Activated B cell treated with CpG ODN at 0.5 μM for 24 hours (primary cell): ENCODE data around the gene SRGAP2C. TPM values are rescaled to one million over a fixed set of nuclear protein-coding genes. Genes with fewer than 3 reads are reported as not detected.
"Not testable (repeated sequence)": the region's sequence is repeated elsewhere in the genome, so short reads cannot be mapped to it uniquely, and the experiment has no call there.

Experiments
- ATAC-seq: fragments of 200-7000 bp; cut with Tn5 transposase; one replicate; pipeline ENCODE4 v1.10.0; 2021; ENCODE audit warnings: low read depth, mild to moderate bottlenecking, moderate library complexity
- CTCF ChIA-PET: fragments of 350-600 bp; sonication (Branson Sonifier 250); formaldehyde crosslinking; loops from one replicate; lab custom pipeline; 2021; ENCODE audit warnings: antibody characterized with exemption; lab: Charles Lee
- POLR2A ChIA-PET: fragments of 350-600 bp; sonication (Branson Sonifier 250); formaldehyde crosslinking; loops from one replicate; lab custom pipeline; 2021; ENCODE audit warnings: antibody characterized with exemption; lab: Charles Lee
- DNase-seq: peaks from one replicate; pipeline ENCODE4 v3.0.0; 2022
- H3K27ac Mint-ChIP-seq: one replicate; pipeline ENCODE4 v1.8.0; 2020; ENCODE audit warnings: mixed read lengths
- H3K27me3 Mint-ChIP-seq: one replicate; pipeline ENCODE4 v1.8.0; 2021; ENCODE audit warnings: mixed read lengths
- H3K36me3 Mint-ChIP-seq: one replicate; pipeline ENCODE4 v1.8.0; 2021; ENCODE audit warnings: low read depth, mixed read lengths
- H3K4me1 Mint-ChIP-seq: one replicate; pipeline ENCODE4 v1.8.0; 2021; ENCODE audit warnings: mixed read lengths
- H3K4me3 Mint-ChIP-seq: one replicate; pipeline ENCODE4 v1.8.0; 2020; ENCODE audit warnings: mild to moderate bottlenecking, mixed read lengths
- H3K9me3 Mint-ChIP-seq: one replicate; pipeline ENCODE4 v1.8.0; 2020; ENCODE audit warnings: mixed read lengths
- intact Hi-C: fragments of 100-400 bp; cut with micrococcal nuclease; formaldehyde crosslinking; loops from one replicate; pipeline ENCODE4 v1.15.1; 2024
- total RNA-seq: library from RNA; stranded (reverse); gene quantifications from 2 replicates; pipeline ENCODE4 v1.2.3, GENCODE V29; 2022

Gene SRGAP2C
- total RNA-seq, 1 donor from 2014 or later: 23.8 TPM

GRCh38 chr1:121332599-121333562 lies 148.1 kb downstream of the SRGAP2C start:
- H3K4me1 Mint-ChIP-seq, H3K36me3 Mint-ChIP-seq, POLR2A ChIA-PET, intact Hi-C loops, H3K9me3 Mint-ChIP-seq, H3K4me3 Mint-ChIP-seq, CTCF ChIA-PET, DNase-seq, H3K27me3 Mint-ChIP-seq, ATAC-seq, H3K27ac Mint-ChIP-seq: not testable (repeated sequence)

- peak; percentile 88 for ATAC-seq
Observed at GRCh38 chr1:121337958-121338357, 153.2 kb downstream of the SRGAP2C start.

GRCh38 chr1:121339611-121340010 lies 154.8 kb downstream of the SRGAP2C start:
- POLR2A ChIA-PET: not testable (repeated sequence)

More at GRCh38 chr1:121337958-121338357, 153.2 kb downstream of the SRGAP2C start:
- H3K27me3 Mint-ChIP-seq, POLR2A ChIA-PET, CTCF ChIA-PET, H3K9me3 Mint-ChIP-seq, intact Hi-C loops, H3K4me1 Mint-ChIP-seq, H3K36me3 Mint-ChIP-seq, DNase-seq, H3K27ac Mint-ChIP-seq, H3K4me3 Mint-ChIP-seq: not testable (repeated sequence)

GRCh38 chr1:121343311-121343906 lies 158.6 kb downstream of the SRGAP2C start:
- H3K4me3 Mint-ChIP-seq, POLR2A ChIA-PET, H3K9me3 Mint-ChIP-seq, H3K27me3 Mint-ChIP-seq, H3K27ac Mint-ChIP-seq, DNase-seq, H3K4me1 Mint-ChIP-seq, ATAC-seq, CTCF ChIA-PET, intact Hi-C loops, H3K36me3 Mint-ChIP-seq: not testable (repeated sequence)

More at GRCh38 chr1:121339611-121340010, 154.8 kb downstream of the SRGAP2C start:
- H3K9me3 Mint-ChIP-seq, intact Hi-C loops, H3K27ac Mint-ChIP-seq, H3K4me1 Mint-ChIP-seq, DNase-seq, H3K27me3 Mint-ChIP-seq, H3K36me3 Mint-ChIP-seq, CTCF ChIA-PET, H3K4me3 Mint-ChIP-seq: not testable (repeated sequence)
- peak; percentile 38 for ATAC-seq

GRCh38 chr1:121344355-121344754 lies 159.6 kb downstream of the SRGAP2C start:
- H3K4me1 Mint-ChIP-seq, H3K4me3 Mint-ChIP-seq, H3K27ac Mint-ChIP-seq, intact Hi-C loops, ATAC-seq, H3K27me3 Mint-ChIP-seq, H3K36me3 Mint-ChIP-seq, POLR2A ChIA-PET, H3K9me3 Mint-ChIP-seq, CTCF ChIA-PET, DNase-seq: not testable (repeated sequence)

GRCh38 chr1:121346654-121347053 lies 161.9 kb downstream of the SRGAP2C start:
- H3K36me3 Mint-ChIP-seq, H3K4me3 Mint-ChIP-seq, POLR2A ChIA-PET, H3K4me1 Mint-ChIP-seq, ATAC-seq, H3K27ac Mint-ChIP-seq, H3K9me3 Mint-ChIP-seq, intact Hi-C loops, H3K27me3 Mint-ChIP-seq, CTCF ChIA-PET, DNase-seq: not testable (repeated sequence)

GRCh38 chr1:121347476-121347875 lies 162.7 kb downstream of the SRGAP2C start:
- H3K27me3 Mint-ChIP-seq, DNase-seq, H3K9me3 Mint-ChIP-seq, H3K4me3 Mint-ChIP-seq, H3K4me1 Mint-ChIP-seq, intact Hi-C loops, POLR2A ChIA-PET, CTCF ChIA-PET, ATAC-seq, H3K36me3 Mint-ChIP-seq, H3K27ac Mint-ChIP-seq: not testable (repeated sequence)

- H3K36me3 Mint-ChIP-seq, H3K4me1 Mint-ChIP-seq, DNase-seq, H3K27ac Mint-ChIP-seq, H3K27me3 Mint-ChIP-seq, ATAC-seq, H3K9me3 Mint-ChIP-seq, CTCF ChIA-PET, POLR2A ChIA-PET, intact Hi-C loops, H3K4me3 Mint-ChIP-seq: not testable (repeated sequence)
Observed at GRCh38 chr1:121348115-121348514, 163.3 kb downstream of the SRGAP2C start.

- CTCF ChIA-PET: not testable (repeated sequence)
Observed at GRCh38 chr1:121349332-121349967, 164.7 kb downstream of the SRGAP2C start.

GRCh38 chr1:121355711-121356420 lies 171.1 kb downstream of the SRGAP2C start:
- POLR2A ChIA-PET: not testable (repeated sequence)

More at GRCh38 chr1:121349332-121349967, 164.7 kb downstream of the SRGAP2C start:
- POLR2A ChIA-PET, H3K27ac Mint-ChIP-seq, H3K36me3 Mint-ChIP-seq, H3K9me3 Mint-ChIP-seq, H3K27me3 Mint-ChIP-seq, intact Hi-C loops, H3K4me3 Mint-ChIP-seq, DNase-seq, H3K4me1 Mint-ChIP-seq: not testable (repeated sequence)
- peak; percentile 28 for ATAC-seq

GRCh38 chr1:121356819-121357218 lies 172.0 kb downstream of the SRGAP2C start:
- DNase-seq, intact Hi-C loops, H3K27ac Mint-ChIP-seq, H3K36me3 Mint-ChIP-seq, H3K27me3 Mint-ChIP-seq, POLR2A ChIA-PET, H3K4me3 Mint-ChIP-seq, CTCF ChIA-PET, H3K4me1 Mint-ChIP-seq, H3K9me3 Mint-ChIP-seq, ATAC-seq: not testable (repeated sequence)

More at GRCh38 chr1:121355711-121356420, 171.1 kb downstream of the SRGAP2C start:
- H3K4me3 Mint-ChIP-seq, H3K27me3 Mint-ChIP-seq, H3K36me3 Mint-ChIP-seq, ATAC-seq, H3K27ac Mint-ChIP-seq, H3K4me1 Mint-ChIP-seq, DNase-seq, intact Hi-C loops, CTCF ChIA-PET, H3K9me3 Mint-ChIP-seq: not testable (repeated sequence)
